ENCODE data around the gene LDB3. TPM values are rescaled to one million over a fixed set of nuclear protein-coding genes. Genes with fewer than 3 reads are reported as not detected.

Gene LDB3
- total RNA-seq, 1 experiment from 2014 or later, result 0.63 TPM

DNA sequence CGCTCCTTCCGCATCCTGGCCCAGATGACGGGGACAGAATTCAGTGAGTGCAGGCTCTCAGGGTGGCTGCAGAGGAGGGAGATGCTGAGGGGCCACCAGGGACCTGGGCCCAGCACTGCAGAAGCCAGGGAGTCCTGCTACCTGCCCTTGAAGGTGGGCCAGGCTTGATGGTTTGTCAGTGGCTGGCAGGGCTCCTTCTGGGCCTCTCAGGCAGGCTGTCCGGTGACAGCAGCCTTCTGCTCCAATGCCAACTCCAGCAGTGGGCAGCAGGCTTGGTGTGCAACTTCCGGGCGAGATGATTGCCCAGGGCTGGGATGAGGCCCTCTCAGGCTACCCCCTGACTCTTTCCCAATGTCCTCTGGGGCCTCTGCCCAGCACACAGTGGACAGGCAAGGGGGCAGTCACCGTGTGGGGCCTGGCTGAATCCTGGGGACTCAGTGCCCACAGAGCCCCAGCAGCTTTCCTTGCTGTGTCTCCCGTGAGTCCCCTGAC is 23.8 kb downstream of the LDB3 start:
- POLR2A ChIA-PET (ENCODE audit: unreplicated experiment), result no interaction called here
- Histone ChIP-seq H3K27me3 (ENCODE audit: insufficient read depth, low read depth) (no peaks in the 10 kb centered on the region), H4K20me1 (ENCODE audit: insufficient read depth) (no peaks in the 10 kb centered on the region), H3F3A (ENCODE audit: insufficient read depth, low read depth) (no peaks in the 10 kb centered on the region), H3K9me3 (ENCODE audit: insufficient read depth, low read depth) (no peaks in the 10 kb centered on the region), H2AFZ (no peak overlapping the region), H3K4me2 (no peak overlapping the region), H3K79me2 (ENCODE audit: low read depth) (no peaks in the 10 kb centered on the region), H3K4me1 (replicated peaks; ENCODE audit: insufficient read depth) (no peaks in the 10 kb centered on the region), H3K36me3 (ENCODE audit: low read depth) (no peaks in the 10 kb centered on the region), H3K4me3 (no peak overlapping the region), H3K9me2 (ENCODE audit: insufficient read depth) (no peaks in the 10 kb centered on the region), H3K27ac (no peak overlapping the region)
- no peak for DNase-seq
- CTCF ChIA-PET, result no interaction called here
- intact Hi-C loops (cut with micrococcal nuclease; ENCODE audit: unreplicated experiment), result no loop called here
- TF ChIP-seq, protein P1, sequence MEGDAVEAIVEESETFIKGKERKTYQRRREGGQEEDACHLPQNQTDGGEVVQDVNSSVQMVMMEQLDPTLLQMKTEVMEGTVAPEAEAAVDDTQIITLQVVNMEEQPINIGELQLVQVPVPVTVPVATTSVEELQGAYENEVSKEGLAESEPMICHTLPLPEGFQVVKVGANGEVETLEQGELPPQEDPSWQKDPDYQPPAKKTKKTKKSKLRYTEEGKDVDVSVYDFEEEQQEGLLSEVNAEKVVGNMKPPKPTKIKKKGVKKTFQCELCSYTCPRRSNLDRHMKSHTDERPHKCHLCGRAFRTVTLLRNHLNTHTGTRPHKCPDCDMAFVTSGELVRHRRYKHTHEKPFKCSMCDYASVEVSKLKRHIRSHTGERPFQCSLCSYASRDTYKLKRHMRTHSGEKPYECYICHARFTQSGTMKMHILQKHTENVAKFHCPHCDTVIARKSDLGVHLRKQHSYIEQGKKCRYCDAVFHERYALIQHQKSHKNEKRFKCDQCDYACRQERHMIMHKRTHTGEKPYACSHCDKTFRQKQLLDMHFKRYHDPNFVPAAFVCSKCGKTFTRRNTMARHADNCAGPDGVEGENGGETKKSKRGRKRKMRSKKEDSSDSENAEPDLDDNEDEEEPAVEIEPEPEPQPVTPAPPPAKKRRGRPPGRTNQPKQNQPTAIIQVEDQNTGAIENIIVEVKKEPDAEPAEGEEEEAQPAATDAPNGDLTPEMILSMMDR (conservative IDR thresholded peaks at IDR 0.05), result no peak
- no peak for TF ChIP-seq EZH2 (IDR thresholded peaks at IDR 0.05; ENCODE audit: low read depth)
- no TSS peak for BruUV-seq (replicated peaks)

DNA sequence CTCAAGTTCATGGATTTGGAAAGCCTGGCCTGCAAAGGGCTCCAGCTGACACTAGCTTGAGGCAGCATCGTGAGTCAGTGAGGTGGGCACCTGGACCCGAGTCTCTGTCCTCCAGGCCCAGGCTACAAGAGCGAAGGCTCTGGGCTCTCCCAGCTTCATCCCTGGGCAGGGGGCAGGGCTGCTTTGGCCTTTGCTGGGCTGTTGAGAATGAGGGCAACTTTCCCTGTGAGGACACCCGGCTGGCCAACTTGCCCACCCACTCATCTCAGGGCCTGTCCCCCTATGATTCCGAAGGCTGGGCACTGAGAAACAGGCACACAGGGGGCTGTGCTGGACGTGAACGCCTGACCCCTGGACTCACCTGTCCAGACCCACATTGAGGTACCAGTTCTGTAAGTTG is 24.4 kb downstream of the LDB3 start:
- POLR2A ChIA-PET (ENCODE audit: unreplicated experiment), result no interaction called here
- Histone ChIP-seq H3K36me3 (ENCODE audit: low read depth) (no peaks in the 10 kb centered on the region), H3K9me2 (ENCODE audit: insufficient read depth) (no peaks in the 10 kb centered on the region), H3K4me3 (no peak overlapping the region), H3K27me3 (ENCODE audit: insufficient read depth, low read depth) (no peaks in the 10 kb centered on the region), H4K20me1 (ENCODE audit: insufficient read depth) (no peaks in the 10 kb centered on the region), H3K4me1 (replicated peaks; ENCODE audit: insufficient read depth) (no peaks in the 10 kb centered on the region), H3F3A (ENCODE audit: insufficient read depth, low read depth) (no peaks in the 10 kb centered on the region), H3K9me3 (ENCODE audit: insufficient read depth, low read depth) (no peaks in the 10 kb centered on the region), H3K27ac (no peak overlapping the region), H3K79me2 (ENCODE audit: low read depth) (no peaks in the 10 kb centered on the region), H3K4me2 (no peak overlapping the region), H2AFZ (no peak overlapping the region)
- TF ChIP-seq, protein P1 (conservative IDR thresholded peaks at IDR 0.05), result no peak
- no peak for TF ChIP-seq EZH2 (IDR thresholded peaks at IDR 0.05; ENCODE audit: low read depth)
- DNase-seq, result no peak
- CTCF ChIA-PET, result interaction anchor here (0.7 kb wide), 1 partner anchor 8 kb away, joined by 4 read pairs; no protein-coding TSS in a partner anchor
- BruUV-seq (replicated peaks), result no TSS peak
- intact Hi-C loops (cut with micrococcal nuclease; ENCODE audit: unreplicated experiment), result no loop called here

DNA sequence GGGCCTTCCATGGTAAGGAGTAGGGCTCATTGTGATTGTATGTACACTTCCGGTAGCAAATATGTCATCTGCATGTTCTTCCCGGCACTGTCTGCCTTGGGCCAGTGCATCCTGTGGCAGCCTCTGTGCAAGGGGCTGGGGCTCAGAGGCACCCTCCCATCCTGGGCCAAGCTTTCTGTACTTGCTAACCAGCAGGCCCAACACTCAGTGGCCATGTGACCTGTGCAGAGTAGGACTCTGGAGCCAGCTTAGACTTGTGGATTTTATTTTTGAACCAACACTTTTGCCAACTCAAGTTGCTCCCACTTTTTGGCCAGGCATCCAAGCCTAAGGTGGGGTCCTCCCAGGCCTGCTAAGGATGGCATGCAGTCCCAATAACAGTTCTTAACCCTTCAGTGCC is 25.0 kb downstream of the LDB3 start:
- no TSS peak for BruUV-seq (replicated peaks)
- POLR2A ChIA-PET (ENCODE audit: unreplicated experiment), result no interaction called here
- DNase-seq, result no peak

More for the DNA sequence above, 25.0 kb downstream of the LDB3 start:
- Histone ChIP-seq H3K27ac (no peak overlapping the region), H3K4me1 (replicated peaks; ENCODE audit: insufficient read depth) (no peaks in the 10 kb centered on the region), H3K4me2 (no peak overlapping the region), H4K20me1 (ENCODE audit: insufficient read depth) (no peaks in the 10 kb centered on the region), H3K9me2 (ENCODE audit: insufficient read depth) (no peaks in the 10 kb centered on the region), H3K27me3 (ENCODE audit: insufficient read depth, low read depth) (no peaks in the 10 kb centered on the region), H3K9me3 (ENCODE audit: insufficient read depth, low read depth) (no peaks in the 10 kb centered on the region), H3K79me2 (ENCODE audit: low read depth) (no peaks in the 10 kb centered on the region), H3K4me3 (no peak overlapping the region), H2AFZ (no peak overlapping the region), H3F3A (ENCODE audit: insufficient read depth, low read depth) (no peaks in the 10 kb centered on the region), H3K36me3 (ENCODE audit: low read depth) (no peaks in the 10 kb centered on the region)
- intact Hi-C loops (cut with micrococcal nuclease; ENCODE audit: unreplicated experiment), result no loop called here
- CTCF ChIA-PET, result interaction anchor here (0.7 kb wide), 1 partner anchor 9 kb away, joined by 4 read pairs; no protein-coding TSS in a partner anchor
- TF ChIP-seq, protein P1 (conservative IDR thresholded peaks at IDR 0.05), result no peak
- no peak for TF ChIP-seq EZH2 (IDR thresholded peaks at IDR 0.05; ENCODE audit: low read depth)
